HEK293 (cell line): Measurements from ENCODE around the gene CELSR3.

ENCODE experiments used
- CTCF ChIA-PET: fragments of 350-600 bp; formaldehyde crosslinking; extraction: SDS; loops from one replicate; lab custom pipeline; 2021; ENCODE audit warnings: antibody characterized with exemption; lab: Yijun Ruan, JAX
- POLR2A ChIA-PET: fragments of 300-600 bp; formaldehyde crosslinking; extraction: SDS; loops from one replicate; lab custom pipeline; 2020; ENCODE audit warnings: antibody characterized with exemption, inconsistent platforms; lab: Yijun Ruan, JAX
- H3K27ac ChIP-seq: fragments of 200-500 bp; sonication (Bioruptor generic); 2 replicates; pipeline ENCODE4 v1.5.1; 2014; ENCODE audit warnings: low read depth, low read length, control low read depth, inconsistent platforms; ENCODE audit errors: extremely low read depth
- H3K36me3 ChIP-seq, 2 experiments: fragments of 200-500 bp in 1 of 2; sonication (Bioruptor generic) in 1 of 2; 1 replicate in 1 of 2; 2 replicates in 1 of 2; pipeline ENCODE4 v1.5.1; 2014 to 2017; ENCODE audit warnings: inconsistent platforms in 2 of 2, low read length in 2 of 2; ENCODE audit not compliant: control insufficient read depth in 2 of 2, insufficient read depth in 1 of 2
- H3K4me1 ChIP-seq: fragments of 200-500 bp; sonication (Bioruptor generic); 2 replicates; pipeline ENCODE4 v1.5.1; 2014; ENCODE audit warnings: mild to moderate bottlenecking, low read length, inconsistent platforms; ENCODE audit not compliant: control insufficient read depth, insufficient read depth
- H3K4me3 ChIP-seq: 2 replicates; pipeline ENCODE4 v1.5.1; 2011; ENCODE audit warnings: low read depth, mild to moderate bottlenecking, control low read depth, low read length, moderate library complexity
- H3K9me3 ChIP-seq: fragments of 200-500 bp; sonication (Bioruptor generic); 2 replicates; pipeline ENCODE4 v1.5.1; 2014; ENCODE audit warnings: low read depth, low read length, inconsistent platforms; ENCODE audit not compliant: control insufficient read depth, insufficient read depth
- GLI4 ChIP-seq: fragments of 450-650 bp; formaldehyde crosslinking; IDR thresholded peaks from 2 replicates; pipeline ENCODE4 v1.5.1; 2016; ENCODE audit warnings: missing biosample characterization, missing genetic modification characterization
- HOXC10 ChIP-seq: sonication (generic); formaldehyde crosslinking; IDR thresholded peaks from 2 replicates; pipeline ENCODE4 v1.8.1; 2023; ENCODE audit warnings: mild to moderate bottlenecking, missing genetic modification reagents
- IKZF3 ChIP-seq: fragments of 450-650 bp; IDR thresholded peaks from 2 replicates; pipeline ENCODE4 v1.5.0; 2018; ENCODE audit warnings: missing biosample characterization, mild to moderate bottlenecking, missing genetic modification characterization, moderate library complexity
- KLF9 ChIP-seq: fragments of 450-650 bp; formaldehyde crosslinking; IDR thresholded peaks from 2 replicates; pipeline ENCODE4 v1.5.1; 2016; ENCODE audit warnings: missing biosample characterization, missing genetic modification characterization, low read depth
- MEIS1 ChIP-seq: sonication (generic); formaldehyde crosslinking; IDR thresholded peaks from 2 replicates; pipeline ENCODE4 v1.8.1; 2022; ENCODE audit warnings: missing genetic modification reagents, mild to moderate bottlenecking, borderline replicate concordance
- OSR2 ChIP-seq: fragments of 450-650 bp; formaldehyde crosslinking; IDR thresholded peaks from 2 replicates; pipeline ENCODE4 v1.5.1; 2016; ENCODE audit warnings: missing biosample characterization, missing genetic modification characterization
- PRDM1 ChIP-seq: fragments of 450-650 bp; formaldehyde crosslinking; IDR thresholded peaks from 2 replicates; pipeline ENCODE4; 2016; ENCODE audit warnings: missing biosample characterization, missing genetic modification characterization
- TRIM28 ChIP-seq: IDR thresholded peaks from 2 replicates; pipeline ENCODE4 v1.6.1; 2011; ENCODE audit warnings: low read length, control low read depth, borderline replicate concordance
- WT1 ChIP-seq: fragments of 450-650 bp; formaldehyde crosslinking; IDR thresholded peaks from 2 replicates; pipeline ENCODE4 v1.5.1; 2016; ENCODE audit warnings: missing biosample characterization, missing genetic modification characterization
- ZNF155 ChIP-seq: fragments of 450-650 bp; formaldehyde crosslinking; IDR thresholded peaks from 2 replicates; pipeline ENCODE4 v1.5.1; 2016; ENCODE audit warnings: missing biosample characterization, missing genetic modification characterization
- ZNF169 ChIP-seq: fragments of 450-650 bp; formaldehyde crosslinking; IDR thresholded peaks from 2 replicates; pipeline ENCODE4 v1.5.1; 2016; ENCODE audit warnings: missing biosample characterization, missing genetic modification characterization
- ZNF248 ChIP-seq: fragments of 450-650 bp; formaldehyde crosslinking; IDR thresholded peaks from 2 replicates; pipeline ENCODE4 v1.5.1; 2017; ENCODE audit warnings: missing biosample characterization, missing genetic modification characterization
- ZNF423 ChIP-seq: fragments of 450-650 bp; formaldehyde crosslinking; IDR thresholded peaks from 2 replicates; pipeline ENCODE4 v1.5.1; 2016; ENCODE audit warnings: missing biosample characterization, missing genetic modification characterization
- ZNF449 ChIP-seq: fragments of 450-650 bp; formaldehyde crosslinking; IDR thresholded peaks from 2 replicates; pipeline ENCODE4 v1.5.1; 2017; ENCODE audit warnings: missing biosample characterization, mild to moderate bottlenecking, missing genetic modification characterization, moderate library complexity
- ZNF555 ChIP-seq: fragments of 450-650 bp; formaldehyde crosslinking; conservative IDR thresholded peaks from 2 replicates; pipeline ENCODE4 v1.5.1; 2017; ENCODE audit warnings: missing biosample characterization, mild to moderate bottlenecking, missing genetic modification characterization, inconsistent platforms
- ZNF561 ChIP-seq: fragments of 450-650 bp; IDR thresholded peaks from 2 replicates; pipeline ENCODE4 v1.5.1; 2018; ENCODE audit warnings: missing biosample characterization, missing genetic modification characterization, borderline replicate concordance
- ZNF610 ChIP-seq: fragments of 450-650 bp; formaldehyde crosslinking; IDR thresholded peaks from 2 replicates; pipeline ENCODE4 v1.5.1; 2016; ENCODE audit warnings: missing biosample characterization, missing genetic modification characterization, borderline replicate concordance
- ZNF623 ChIP-seq: fragments of 450-650 bp; formaldehyde crosslinking; IDR thresholded peaks from 2 replicates; pipeline ENCODE4 v1.5.1; 2016; ENCODE audit warnings: missing biosample characterization, missing genetic modification characterization
- ZNF626 ChIP-seq: fragments of 450-650 bp; sonication (Bioruptor Pico); formaldehyde crosslinking; IDR thresholded peaks from 2 replicates; pipeline ENCODE4 v1.5.1; 2018; ENCODE audit warnings: missing biosample characterization, missing genetic modification characterization, inconsistent platforms
- ZNF629 ChIP-seq: fragments of 450-650 bp; formaldehyde crosslinking; IDR thresholded peaks from 2 replicates; pipeline ENCODE4 v1.5.1; 2017; ENCODE audit warnings: missing biosample characterization, missing genetic modification characterization
- ZNF654 ChIP-seq: fragments of 450-650 bp; formaldehyde crosslinking; IDR thresholded peaks from 2 replicates; pipeline ENCODE4 v1.5.1; 2016; ENCODE audit warnings: low read depth, missing biosample characterization, missing genetic modification characterization
- ZNF768 ChIP-seq: fragments of 450-650 bp; formaldehyde crosslinking; IDR thresholded peaks from 2 replicates; pipeline ENCODE4 v1.5.1; 2018; ENCODE audit warnings: missing biosample characterization, mild to moderate bottlenecking, missing genetic modification characterization
- ZNF776 ChIP-seq: fragments of 450-650 bp; formaldehyde crosslinking; IDR thresholded peaks from 2 replicates; pipeline ENCODE4 v1.5.0; 2017; ENCODE audit warnings: missing biosample characterization, missing genetic modification characterization, borderline replicate concordance
- TF ChIP-seq, protein P1 (sequence below): fragments of 450-650 bp; formaldehyde crosslinking; conservative IDR thresholded peaks from 2 replicates; pipeline ENCODE4 v1.5.1; 2016; ENCODE audit warnings: low read depth, missing biosample characterization, missing genetic modification characterization
- TF ChIP-seq, protein P2 (sequence below): IDR thresholded peaks from 2 replicates; pipeline ENCODE4 v1.6.1; 2011; ENCODE audit warnings: mild to moderate bottlenecking, low read depth, low read length, borderline replicate concordance

The CELSR3 gene

GRCh38 chr3:48708481-48708889, 45.8 kb upstream of the CELSR3 start (continued):
- TF ChIP-seq, protein P1, sequence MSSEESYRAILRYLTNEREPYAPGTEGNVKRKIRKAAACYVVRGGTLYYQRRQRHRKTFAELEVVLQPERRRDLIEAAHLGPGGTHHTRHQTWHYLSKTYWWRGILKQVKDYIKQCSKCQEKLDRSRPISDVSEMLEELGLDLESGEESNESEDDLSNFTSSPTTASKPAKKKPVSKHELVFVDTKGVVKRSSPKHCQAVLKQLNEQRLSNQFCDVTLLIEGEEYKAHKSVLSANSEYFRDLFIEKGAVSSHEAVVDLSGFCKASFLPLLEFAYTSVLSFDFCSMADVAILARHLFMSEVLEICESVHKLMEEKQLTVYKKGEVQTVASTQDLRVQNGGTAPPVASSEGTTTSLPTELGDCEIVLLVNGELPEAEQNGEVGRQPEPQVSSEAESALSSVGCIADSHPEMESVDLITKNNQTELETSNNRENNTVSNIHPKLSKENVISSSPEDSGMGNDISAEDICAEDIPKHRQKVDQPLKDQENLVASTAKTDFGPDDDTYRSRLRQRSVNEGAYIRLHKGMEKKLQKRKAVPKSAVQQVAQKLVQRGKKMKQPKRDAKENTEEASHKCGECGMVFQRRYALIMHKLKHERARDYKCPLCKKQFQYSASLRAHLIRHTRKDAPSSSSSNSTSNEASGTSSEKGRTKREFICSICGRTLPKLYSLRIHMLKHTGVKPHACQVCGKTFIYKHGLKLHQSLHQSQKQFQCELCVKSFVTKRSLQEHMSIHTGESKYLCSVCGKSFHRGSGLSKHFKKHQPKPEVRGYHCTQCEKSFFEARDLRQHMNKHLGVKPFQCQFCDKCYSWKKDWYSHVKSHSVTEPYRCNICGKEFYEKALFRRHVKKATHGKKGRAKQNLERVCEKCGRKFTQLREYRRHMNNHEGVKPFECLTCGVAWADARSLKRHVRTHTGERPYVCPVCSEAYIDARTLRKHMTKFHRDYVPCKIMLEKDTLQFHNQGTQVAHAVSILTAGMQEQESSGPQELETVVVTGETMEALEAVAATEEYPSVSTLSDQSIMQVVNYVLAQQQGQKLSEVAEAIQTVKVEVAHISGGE (tag by site-specific recombination), result no peak
- TF ChIP-seq KLF9 (tag by site-specific recombination) (no peak), ZNF169 (no peak), ZNF555 (no peak)
- TF ChIP-seq, protein P2, sequence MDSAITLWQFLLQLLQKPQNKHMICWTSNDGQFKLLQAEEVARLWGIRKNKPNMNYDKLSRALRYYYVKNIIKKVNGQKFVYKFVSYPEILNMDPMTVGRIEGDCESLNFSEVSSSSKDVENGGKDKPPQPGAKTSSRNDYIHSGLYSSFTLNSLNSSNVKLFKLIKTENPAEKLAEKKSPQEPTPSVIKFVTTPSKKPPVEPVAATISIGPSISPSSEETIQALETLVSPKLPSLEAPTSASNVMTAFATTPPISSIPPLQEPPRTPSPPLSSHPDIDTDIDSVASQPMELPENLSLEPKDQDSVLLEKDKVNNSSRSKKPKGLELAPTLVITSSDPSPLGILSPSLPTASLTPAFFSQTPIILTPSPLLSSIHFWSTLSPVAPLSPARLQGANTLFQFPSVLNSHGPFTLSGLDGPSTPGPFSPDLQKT, result no peak

DNA sequence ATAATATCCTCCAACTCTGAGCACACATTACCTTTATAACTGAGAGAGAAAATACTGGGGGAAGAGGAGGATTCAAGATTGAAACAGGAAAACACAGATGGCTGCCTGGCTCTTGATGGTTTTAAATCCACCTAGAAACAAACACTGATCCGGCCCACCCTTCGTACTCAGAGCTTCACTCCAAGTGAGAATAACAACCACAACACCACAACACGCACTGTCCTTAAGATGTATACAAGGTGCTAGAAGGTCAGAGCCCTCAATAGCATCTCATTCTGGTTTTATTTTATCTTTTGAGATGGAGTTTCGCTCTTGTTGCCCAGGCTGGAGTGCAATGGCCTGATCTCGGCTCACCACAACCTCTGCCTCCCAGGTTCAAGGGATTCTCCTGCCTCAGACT, 44.5 kb upstream of the CELSR3 start:
- CTCF ChIA-PET, result interaction anchor here (0.9 kb wide), 1 partner anchor 33 kb away, joined by 3 read pairs; no protein-coding TSS in a partner anchor
- Histone ChIP-seq H3K4me1 (no peaks in the 10 kb centered on the region), H3K27ac (no peak overlapping the region), H3K9me3 (no peaks in the 10 kb centered on the region)
- TF ChIP-seq TRIM28 (no peak), GLI4 (no peak), MEIS1 (CRISPR knock-in tag) (no peak), IKZF3 (tag by site-specific recombination) (no peak), WT1 (tag by site-specific recombination) (no peak), ZNF610 (tag by site-specific recombination) (no peak), ZNF629 (tag by site-specific recombination) (no peak), OSR2 (tag by site-specific recombination) (no peak), ZNF155 (tag by site-specific recombination) (no peak), ZNF423 (tag by site-specific recombination) (no peak), ZNF449 (tag by site-specific recombination) (no peak), ZNF626 (tag by site-specific recombination) (no peak), ZNF768 (tag by site-specific recombination) (no peak), ZNF561 (tag by site-specific recombination) (no peak), PRDM1 (no peak), ZNF623 (no peak), ZNF654 (no peak), ZNF248 (no peak), ZNF776 (tag by site-specific recombination) (no peak), HOXC10 (CRISPR knock-in tag) (no peak)
- TF ChIP-seq, all 188 proteins: peak for 0
- Histone ChIP-seq H3K4me3 (no peak overlapping the region), H3K36me3 (peaks cover 12 to 70% of the 10 kb centered on the region in 2 experiments; a peak in 2 of 3 replicates)
- POLR2A ChIA-PET, result interaction anchor here (0.6 to 1.5 kb wide), 2 partner anchors 9 to 37 kb away, joined by 3 to 4 read pairs; no protein-coding TSS in a partner anchor
